Stimulated activated CD8-positive, alpha-beta memory T cell treated with anti-CD3 and anti-CD28 coated beads, Interleukin-15, amount 100 ng/mL, for 48 hours (primary cell): ENCODE data around the gene NT5M.
A peak's percentile ranks its signal among the peaks of the same experiment; 100 is the strongest.

Experiments used
- DNase-seq, 2 donors: peaks; one replicate each; pipeline ENCODE4 v3.0.0-alpha.2; 2020; ENCODE audit warnings: low read depth in 2 of 2

Gene NT5M

DNA sequence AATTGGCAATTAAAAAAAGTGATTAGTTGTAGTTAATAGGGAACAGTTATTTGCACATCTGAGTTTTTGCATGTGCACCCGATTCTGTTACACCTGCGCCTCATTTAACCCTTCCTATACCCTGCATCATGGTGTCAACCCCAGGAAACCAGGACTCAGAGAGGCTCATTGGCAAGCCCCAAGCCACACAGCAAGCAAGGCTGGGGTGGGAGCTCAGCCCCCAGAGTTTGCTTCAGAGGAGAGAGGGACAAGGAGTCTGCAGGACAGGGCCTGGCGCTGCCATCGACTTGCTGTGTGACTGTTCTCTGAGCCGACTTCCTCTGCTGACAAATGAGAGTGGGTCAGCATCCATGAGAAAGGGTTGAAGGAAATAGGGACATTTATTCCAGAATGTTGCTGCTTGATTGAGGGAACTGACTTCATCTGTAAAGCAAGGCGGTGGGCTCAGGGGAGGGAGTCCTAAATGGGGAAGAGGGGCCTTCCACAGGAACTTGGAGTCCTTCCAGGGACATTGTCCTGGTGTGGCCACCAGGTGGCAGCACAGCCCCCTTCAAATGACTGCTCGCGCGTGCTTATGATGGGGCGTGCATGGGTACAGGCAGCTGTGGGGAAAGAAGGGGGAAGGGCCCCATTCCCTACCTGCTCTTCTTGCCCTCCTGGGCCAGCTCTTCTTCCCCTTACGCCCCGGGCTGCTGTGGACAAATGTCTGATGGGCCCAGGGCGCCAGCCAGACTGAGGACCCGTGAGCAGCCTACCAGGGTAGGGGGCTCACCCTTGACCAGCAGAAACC, 51.6 kb downstream of the NT5M start:
- DNase-seq: peak; percentile 44 to 54

DNA sequence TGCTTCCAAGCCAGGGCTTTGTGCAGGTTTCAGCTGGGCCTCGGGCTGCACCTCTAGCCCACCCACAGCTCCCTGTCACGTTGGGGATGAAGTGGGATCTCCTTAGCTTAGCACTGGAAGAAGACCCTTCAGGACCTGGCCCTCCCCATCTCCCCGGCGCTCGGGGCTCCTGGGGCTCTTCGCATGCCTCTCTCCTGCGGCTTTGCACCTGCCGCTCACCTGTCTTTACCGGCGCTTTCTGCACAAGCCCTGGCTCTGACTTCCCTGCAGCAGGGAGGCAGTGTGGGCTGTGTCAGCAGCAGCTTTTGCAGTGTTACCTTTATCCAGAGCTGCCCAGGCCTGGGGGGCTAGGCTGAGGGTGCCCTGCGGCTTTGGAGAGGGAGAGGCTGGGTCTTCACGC, 52.3 kb downstream of the NT5M start:
- DNase-seq: no peak

DNA sequence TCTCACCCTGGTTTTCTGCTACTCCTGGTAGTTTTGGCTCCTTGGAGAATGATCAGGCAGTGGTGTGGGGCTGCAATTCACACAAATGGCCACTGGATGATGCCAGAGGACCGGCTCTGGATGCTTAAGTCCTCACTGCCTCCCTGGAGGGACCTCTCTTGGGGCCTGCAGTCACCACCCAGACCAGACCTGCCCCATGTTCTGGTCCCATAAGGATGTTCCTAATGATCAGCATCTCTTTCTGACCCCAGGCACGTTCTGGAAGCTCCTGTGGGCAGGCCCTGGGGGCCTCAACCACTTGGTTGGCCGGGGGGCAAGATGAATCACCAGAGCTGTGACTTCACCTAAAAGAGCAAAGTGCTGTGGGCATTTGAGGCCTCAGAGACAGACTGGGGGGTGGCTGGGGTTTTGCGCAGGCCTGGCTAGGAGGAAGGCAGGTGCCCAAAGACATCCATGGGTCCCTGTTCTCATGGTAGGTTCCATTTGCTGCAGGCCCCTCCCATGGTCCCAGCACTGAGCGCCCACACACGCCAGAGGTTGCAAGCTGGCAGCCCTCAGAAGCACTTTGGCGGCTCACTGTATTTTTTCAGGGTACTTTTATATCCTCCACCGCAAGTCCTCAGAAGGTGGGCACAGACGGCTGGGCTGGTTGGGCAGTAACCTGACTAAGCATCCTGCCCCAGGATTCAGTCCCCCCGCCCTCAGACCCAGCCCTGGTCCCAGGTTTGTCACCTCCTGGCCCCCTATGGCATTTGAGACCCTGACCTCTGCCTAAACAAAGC, 53.2 kb downstream of the NT5M start:
- DNase-seq: peak; percentile 32 to 41

DNA sequence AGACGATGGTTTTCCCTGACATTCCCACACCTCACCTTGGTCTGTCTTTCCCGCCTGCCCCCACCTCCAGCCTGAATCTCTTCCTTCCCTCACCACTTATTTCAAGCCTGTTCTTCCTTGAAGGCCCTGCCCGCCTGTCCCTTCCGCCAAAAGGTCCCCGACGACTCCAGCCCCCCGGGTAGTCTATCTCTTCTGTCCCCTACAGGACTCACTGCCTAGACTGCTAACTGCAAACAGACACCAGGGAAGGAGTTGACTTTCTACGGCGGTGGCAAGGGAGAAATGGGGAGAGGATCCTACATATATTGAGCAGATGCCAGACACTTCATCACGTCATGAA, 53.7 kb downstream of the NT5M start:
- DNase-seq: no peak

DNA sequence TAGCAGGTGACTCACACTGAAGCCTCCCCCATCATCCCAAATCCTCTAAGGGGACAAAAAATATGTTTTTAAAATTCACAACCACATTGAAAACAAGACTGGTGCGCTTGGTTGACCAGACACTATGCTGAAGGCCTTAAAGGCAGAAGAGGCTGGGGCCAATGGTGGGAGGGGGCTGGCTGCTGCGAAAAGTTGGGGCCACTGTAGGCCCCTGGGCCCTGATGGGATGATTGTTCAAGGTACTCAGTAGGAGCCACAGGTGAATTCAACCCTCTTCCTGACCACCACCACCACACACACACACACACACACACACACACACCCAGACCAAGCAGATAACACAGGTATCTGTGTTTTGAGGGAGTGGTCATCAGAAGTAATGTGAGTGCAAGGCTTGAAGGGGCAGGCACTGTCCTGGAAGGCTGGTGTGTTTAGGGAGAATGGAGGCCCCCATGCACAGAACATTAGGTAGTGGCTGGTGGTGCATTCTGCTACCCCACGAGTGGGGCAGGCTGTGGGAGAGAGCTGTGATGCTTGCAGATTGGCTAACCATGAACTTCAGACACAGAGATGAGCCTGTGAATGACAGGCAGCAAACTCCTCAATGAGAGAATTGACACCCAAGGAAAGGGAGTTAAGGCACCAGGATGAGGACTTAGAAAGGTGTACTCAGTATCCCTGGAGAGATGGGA, 55.0 kb downstream of the NT5M start:
- no peak for DNase-seq

DNA sequence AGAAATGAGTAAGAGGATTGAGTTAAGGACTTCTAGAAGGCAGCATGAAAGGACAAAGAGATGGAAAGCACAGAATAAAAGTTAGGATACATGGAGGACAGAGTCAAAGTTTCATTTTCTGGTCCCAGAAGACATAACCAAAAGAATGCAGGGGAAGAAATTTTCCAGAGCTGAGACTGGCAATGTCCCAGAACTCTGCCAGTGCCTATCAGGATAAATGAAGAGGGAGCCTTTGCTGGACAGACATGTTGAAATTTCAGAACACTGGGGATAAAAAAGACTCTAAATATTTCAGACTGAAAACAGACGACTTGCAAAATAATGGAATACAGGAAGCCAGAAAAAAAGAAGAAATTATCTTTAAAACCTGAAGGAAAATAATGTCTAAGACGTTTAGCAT, 55.7 kb downstream of the NT5M start:
- DNase-seq: no peak

DNA sequence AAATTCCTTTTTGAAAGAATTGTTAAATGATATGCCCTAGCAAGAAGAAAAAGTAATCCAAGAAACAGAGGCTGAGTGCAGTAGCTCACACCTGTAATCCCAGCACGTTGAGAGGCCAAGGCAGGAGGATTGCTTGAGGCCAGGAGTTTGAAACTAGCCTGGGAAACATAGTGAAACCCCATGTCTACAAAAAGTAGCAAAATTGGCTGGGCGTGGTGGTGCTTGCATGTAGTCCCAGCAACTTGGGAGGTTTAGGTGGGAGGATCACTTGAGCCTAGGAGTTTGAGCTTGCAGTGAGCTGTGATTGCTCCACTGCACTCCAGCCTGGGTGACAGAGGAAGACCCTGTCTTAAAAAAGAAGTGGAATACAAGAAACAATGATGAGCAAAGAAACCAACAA, 56.1 kb downstream of the NT5M start:
- no peak for DNase-seq

DNA sequence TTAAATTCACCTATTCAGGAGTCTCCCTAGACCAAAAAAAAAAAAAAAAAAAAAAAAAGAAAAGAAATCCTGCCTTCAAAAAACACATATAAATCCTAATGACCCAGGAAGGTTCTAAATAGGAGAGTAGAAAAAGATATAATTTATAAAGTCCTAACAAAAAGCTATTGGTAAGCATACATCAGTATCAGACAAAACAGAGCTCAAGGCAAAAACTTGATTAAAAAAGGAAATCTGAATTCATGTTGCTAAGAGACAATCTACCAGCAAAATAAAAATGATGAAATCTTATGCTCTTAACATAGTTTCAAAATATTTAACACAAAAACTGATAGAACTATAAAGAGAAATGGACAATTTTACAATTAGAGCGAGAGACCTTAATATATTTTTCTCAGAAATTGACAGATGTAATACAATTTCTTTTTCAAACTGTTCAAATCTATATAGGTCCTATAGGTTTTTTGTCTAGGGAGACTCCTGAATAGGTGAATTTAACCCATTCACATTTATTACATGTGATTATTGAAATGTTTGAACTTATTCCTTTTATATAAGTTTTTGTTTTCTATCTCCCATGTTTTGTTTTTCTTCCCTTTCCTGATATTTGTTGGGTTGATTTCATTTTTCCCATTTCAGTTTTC, 57.0 kb downstream of the NT5M start:
- no peak for DNase-seq

DNA sequence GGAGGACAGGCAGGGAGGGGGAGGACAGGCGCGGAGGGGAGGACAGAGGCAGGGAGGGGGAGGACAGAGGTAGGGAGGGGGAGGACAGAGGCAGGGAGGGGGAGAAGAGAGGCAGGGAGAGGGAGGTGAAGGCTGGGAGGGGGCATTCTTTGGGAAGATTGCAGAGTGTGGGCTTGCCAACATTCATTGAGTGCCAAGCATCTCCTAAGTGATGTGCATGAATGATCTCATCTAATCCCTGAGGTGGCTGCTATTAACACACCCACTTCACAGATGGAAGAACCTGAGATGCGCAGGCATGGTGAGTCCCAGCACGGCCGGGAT, 58.3 kb downstream of the NT5M start:
- no peak for DNase-seq

DNA sequence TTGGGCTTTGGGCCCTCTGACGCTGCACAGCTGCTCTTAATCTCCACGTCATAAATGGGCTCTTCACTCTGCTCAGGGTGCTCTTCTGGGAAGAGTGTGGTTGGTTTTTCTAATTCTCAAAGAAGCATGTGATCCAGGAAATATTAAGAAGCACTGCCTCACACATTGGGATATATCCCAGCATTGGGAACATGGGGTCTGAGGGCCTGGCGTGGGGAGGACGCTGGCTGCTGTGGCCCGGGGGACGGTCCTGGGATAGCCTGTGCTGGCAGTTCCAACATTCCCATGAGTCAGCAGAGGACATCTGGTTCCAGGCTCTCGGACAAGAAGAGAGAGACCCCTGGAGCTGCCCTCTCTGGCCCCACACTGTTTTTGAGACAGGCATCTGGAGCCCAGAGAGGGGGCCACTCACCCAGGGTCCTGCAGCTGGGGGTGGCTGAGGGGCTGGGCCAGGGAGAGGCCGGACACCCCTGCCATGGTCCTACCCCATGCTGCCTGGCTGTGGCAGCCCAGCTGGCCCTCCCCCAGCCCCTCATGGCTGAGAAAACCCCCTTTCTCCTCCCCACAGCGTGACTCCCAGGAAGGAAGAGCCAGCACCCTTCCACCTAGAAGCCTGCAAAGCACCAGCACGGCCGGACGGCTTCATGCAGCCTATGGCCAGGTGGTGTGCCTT, 58.8 kb downstream of the NT5M start:
- DNase-seq: no peak

DNA sequence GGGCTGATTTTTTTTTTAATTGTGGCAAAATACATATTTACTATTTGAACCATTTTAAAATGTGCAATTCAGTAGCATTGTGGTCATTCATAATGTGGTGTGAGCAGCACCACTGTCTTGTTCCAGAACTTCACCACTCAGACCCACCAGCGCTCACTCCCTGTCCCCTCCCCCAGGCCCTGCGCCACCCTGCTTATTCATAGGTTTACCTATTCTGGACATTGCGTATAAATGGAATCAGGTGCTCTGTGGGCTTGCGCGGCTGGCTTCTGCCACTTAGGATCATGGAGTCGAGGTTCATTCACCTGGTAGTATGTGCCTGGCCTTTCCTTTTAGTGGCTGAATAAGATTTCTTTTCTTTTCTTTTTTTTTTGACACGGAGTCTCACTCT, 59.4 kb downstream of the NT5M start:
- DNase-seq: no peak

DNA sequence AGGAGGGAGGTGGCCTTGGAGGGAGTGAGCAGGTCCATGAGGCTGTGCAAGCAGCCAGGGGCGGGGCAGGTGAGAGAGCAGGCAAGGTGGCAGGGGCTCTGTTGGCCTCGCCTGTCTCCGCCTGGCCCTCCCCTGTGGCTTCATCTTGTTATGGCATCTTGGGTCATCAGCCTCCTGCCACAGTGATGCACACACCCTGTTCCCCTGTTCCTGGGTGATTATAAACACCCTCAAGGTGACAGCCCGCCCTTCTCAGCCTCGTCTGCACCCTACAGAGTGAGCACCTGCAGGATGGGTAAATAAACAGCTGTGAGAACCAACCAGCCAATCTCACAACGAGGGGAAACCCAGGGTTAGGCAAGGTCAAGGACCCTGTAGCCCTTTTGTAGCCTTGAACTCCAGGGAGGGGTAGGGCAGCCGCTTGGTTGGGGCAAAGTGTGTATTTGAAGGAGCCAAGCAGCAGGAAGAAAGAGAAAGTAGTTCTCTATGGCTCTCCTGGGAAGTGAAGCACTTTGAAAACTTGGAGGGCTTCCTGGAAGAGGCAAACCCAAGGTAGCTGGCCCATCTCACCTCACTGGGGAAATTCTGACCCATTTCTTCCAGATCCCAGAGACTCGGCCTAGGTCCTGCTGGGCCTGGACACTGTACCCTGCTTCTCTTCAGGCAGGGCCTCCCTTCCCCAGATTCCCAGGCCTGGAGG, 60.6 kb downstream of the NT5M start:
- DNase-seq: no peak

DNA sequence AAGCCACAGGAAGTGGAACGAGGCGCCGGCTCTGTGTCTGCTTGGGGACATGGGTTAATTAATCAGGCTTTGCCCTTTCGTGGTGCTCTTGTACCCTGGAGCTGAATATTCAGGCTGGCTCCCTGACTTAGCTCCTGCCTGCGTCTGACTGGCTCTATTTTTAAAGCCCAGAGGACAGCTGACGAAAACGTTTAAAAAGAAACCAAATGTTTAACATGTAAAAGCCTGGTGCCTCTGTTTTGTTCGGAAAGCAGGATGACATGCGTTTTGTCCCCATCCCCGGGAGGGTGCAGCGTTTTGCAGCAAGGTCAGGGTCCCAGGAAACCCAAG, 61.1 kb downstream of the NT5M start:
- DNase-seq: no peak

DNA sequence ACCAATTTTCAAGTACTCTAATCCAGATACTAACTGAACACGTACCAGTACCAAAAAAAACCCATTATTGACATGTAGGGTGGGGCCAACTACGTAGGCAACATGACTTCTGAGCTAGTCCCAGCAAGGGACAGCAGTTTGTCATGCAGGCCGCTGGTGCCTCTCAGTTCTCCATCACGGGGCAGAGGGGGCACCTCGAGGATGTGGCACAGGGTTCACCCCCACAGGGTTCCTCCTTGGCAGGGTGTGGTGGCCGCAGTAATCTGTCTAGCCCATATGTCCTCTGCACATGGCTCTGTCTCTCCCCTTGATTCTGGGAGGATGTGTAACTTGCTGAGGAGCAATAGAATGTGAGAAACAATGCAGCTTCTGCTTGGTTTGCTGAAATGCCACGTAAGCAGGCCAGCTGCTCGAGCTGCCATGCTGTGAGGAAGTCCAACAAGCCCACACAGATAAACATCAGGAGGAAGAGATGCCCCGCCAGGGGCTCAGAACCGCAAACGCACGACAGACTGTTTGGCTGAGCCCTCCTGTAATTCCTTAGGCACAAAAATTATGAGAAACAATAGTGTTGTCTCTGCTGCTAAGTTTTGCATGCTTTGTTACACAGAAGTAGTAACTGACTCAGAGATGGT, 62.4 kb downstream of the NT5M start:
- DNase-seq: no peak

DNA sequence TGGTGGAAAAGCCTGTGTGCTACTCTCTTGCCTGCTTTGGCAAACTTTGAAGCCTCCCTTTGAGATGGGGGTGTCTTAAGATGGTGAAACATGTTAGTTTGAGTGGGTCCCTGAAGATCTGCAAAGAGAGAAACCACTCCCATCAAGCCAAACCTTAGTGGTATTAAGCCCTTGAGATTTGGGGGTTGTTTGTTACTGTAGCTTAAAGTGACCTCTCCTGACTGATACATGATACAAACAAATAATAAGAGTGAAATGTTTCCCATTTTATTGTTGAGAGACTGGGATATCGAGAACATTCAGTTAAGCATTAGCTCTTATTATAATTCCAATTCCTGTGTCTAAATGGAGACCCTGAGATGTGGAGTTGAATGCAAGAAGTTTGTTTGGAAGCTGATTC, 63.1 kb downstream of the NT5M start:
- DNase-seq: no peak

DNA sequence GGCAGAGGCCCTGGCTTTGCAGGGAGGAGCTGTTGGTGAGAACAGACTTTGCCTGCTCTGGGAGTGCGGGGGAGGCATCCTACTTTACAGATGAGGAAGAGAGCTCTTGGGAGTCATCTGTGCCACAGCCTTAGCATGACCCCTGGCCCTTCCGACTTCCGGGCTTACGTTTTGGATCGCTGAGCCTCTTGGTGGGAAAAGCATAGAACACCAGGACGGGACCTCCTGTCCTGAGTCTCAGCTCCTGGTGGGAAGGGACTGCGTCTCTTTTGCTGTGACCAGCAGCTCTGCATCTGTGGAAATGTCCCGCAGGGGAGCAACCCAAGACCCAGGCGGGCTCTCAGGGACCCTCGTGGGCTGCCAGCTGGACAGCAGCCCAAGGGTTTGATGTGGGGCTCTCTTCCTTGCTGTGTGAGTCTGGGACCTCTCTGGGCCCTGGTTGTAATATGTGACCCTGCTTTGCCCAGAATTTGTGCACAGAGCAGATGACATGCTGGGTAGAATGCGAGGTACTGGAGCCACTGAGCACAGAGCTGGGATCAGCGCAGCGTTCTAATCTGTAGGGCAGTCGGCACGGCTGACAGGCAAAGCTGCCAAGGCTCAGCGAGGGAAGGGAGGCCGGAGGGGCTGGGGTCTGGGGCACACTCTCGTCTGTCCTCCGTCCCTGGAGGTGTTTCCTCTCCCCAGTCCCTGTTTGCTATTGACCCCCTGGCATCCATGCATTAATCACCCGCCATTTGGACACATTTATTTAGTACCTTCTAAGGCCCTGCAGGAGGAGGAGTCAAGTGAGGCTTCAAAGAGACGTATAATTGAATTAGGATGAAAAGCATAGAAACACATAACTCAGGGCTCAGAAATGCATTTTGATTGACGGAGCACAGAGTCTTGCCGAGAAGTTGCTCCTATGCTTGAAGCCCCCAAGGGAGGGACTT, 64.0 kb downstream of the NT5M start:
- DNase-seq: no peak

DNA sequence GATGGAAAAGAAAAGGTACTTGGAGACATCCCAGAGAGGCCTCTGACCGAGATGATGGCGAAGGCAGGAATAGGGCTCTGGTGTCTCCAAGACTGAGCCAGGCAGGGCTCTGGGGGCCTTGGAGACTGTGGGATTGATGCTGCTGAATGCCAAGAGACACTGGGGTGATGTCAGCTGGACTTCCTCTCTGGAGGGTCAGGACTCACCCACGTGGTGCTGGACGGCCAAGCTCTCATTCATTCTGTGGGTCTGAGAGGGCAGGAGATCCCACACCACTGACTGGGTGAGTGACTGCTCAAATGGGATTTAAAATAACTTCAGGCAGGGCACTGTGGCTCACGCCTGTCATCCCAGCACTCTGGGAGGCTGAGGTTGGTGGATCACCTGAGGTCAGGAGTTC, 64.8 kb downstream of the NT5M start:
- DNase-seq: no peak

DNA sequence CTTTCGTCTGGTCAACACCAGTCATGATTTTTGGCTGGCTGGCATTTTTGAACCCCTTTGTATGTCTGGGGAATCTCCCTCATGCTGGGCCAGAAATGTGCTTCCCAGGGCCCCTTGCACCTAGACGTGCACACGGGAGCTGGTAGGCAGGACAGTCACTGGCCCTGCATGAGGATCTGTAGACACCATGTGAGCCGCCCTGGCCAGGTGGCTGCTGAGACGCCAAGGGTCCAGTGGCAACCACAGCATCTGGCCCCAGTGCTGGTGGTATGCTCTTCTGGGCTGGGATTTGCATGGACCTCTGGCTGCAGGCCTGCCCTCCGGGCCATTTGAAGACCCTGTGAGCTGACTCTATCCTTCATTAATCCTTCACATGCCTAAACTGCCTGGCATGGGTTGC, 67.5 kb downstream of the NT5M start:
- DNase-seq: no peak

DNA sequence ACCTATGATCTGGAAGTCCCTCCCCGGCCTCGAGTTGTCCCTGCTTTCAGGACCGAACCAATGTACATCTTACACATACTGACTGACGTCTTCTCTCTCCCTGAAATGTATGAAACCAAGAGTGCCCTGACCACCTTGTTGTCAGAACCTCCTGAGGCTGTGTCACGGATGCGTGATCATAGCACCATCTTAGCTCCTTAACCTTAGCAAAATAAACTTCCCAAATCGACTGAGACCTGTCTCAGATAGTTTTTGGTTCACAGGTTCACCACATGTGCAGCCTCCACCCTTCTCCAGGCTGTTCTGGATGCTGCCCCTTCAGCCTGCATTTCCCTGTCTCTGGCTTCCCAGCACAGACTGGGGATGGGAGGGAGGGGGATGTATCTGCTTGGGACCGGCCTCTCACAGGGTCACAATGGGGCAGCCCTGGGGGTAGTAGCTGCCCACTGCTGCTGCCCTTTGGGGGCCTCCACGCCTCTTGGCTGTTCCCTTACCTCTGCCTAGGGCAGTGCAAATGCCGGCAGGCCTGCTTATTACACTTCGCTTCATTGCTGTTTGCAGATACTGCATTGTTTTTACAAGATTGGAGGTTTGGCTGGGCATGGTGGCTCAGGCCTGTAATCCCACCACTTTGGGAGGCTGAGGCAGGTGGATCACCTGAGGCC, 69.8 kb downstream of the NT5M start:
- no peak for DNase-seq
